ENCODE measurements around the gene CPEB4. TPM values are rescaled to one million over a fixed set of nuclear protein-coding genes. Genes with fewer than 3 reads are reported as not detected.

Gene CPEB4
- total and polyA plus RNA-seq, 12 donors: 34.4 to 381 (median 149) TPM

DNA sequence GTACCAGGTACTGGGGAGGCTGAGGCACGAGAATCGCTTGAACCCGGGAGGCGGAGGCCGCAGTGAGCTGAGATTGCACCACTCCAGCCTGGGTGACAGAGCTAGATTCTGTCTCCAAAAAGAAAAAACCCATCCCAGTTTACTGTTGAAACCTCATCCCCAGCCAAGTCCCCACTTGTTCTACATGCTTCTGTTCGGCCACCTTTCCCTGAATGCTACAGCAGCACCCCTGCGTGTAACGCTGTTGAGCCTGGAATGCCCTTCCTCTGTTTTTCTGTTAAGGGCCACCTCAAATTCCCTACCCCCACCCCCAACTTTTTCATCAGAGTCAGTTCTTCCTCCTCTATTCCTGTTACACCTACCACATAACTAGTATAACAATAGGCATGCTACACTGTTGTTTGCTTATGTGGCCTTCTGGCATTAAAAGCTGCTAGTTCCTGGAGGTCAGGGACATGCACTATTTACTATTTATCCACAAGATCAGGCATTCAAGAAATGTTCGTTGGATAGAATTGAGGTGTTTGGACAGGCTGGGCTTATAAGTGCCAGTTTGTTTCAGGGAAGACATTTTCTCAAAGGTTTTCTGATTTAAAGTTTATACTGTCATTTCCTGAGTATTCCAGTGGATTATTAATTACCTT is 53.7 kb downstream of the CPEB4 start:
- Histone ChIP-seq H3K36me3 (replicated peaks in 1 of 2) (peaks cover 0 to 34% of the 10 kb centered on the region in 2 donors), H3K4me3 (no peak overlapping the region), H3K27me3 (no peaks in the 10 kb centered on the region), H3K4me1 (replicated peaks in 1 of 2) (peaks cover 23 to 71% of the 10 kb centered on the region in 2 donors), H3K9me3 (replicated peaks in 1 of 3) (no peaks in the 10 kb centered on the region), H3K27ac (peak overlapping the region; percentile 17 to 69 (median 36))
- 78 to 85% (median 79%) methylated on average over 9 of the region's 9 CpGs for WGBS, 4 donors
- intact Hi-C loops (cut with DNase I): no loop called here
- DNase-seq: no peak
- TF ChIP-seq POLR2A (IDR thresholded peaks at IDR 0.05): no peak
- TF ChIP-seq, protein P1, sequence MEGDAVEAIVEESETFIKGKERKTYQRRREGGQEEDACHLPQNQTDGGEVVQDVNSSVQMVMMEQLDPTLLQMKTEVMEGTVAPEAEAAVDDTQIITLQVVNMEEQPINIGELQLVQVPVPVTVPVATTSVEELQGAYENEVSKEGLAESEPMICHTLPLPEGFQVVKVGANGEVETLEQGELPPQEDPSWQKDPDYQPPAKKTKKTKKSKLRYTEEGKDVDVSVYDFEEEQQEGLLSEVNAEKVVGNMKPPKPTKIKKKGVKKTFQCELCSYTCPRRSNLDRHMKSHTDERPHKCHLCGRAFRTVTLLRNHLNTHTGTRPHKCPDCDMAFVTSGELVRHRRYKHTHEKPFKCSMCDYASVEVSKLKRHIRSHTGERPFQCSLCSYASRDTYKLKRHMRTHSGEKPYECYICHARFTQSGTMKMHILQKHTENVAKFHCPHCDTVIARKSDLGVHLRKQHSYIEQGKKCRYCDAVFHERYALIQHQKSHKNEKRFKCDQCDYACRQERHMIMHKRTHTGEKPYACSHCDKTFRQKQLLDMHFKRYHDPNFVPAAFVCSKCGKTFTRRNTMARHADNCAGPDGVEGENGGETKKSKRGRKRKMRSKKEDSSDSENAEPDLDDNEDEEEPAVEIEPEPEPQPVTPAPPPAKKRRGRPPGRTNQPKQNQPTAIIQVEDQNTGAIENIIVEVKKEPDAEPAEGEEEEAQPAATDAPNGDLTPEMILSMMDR (IDR thresholded peaks at IDR 0.05): no peak

DNA sequence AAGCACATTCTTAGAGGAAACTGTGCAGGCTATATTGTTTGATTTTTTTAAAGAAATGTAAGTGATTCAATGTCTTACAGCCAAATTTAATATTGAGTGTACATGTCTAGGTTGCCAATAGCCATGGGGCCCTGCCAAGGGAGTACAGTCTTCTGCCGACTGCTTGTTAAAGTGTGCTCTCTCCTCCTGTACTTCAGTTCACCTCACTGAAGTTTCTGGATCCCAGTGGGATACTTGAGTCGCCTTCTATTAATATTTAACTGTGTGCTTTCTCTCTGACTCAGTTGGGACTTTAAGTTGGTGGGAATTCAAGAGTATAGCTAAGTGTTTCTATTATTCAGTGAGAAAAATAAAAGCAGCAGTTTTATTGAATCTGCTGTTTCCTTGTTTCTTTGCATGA is 56.4 kb downstream of the CPEB4 start:
- no peak overlapping the region for H3K4me3 ChIP-seq
- peaks cover 23 to 55% of the 10 kb centered on the region in 2 donors for H3K4me1 ChIP-seq (replicated peaks in 1 of 2)
- TF ChIP-seq, protein P1 (IDR thresholded peaks at IDR 0.05): no peak
- TF ChIP-seq POLR2A (IDR thresholded peaks at IDR 0.05): no peak
- peak overlapping the region in 1 of 5 donors; percentile 15 for H3K27ac ChIP-seq
- whole genome bisulfite sequencing, 4 donors: 59 to 77% (median 67%) methylated on average over 2 of the region's 2 CpGs
- H3K36me3 ChIP-seq (replicated peaks in 1 of 2): peaks cover 0 to 50% of the 10 kb centered on the region in 2 donors
- no peaks in the 10 kb centered on the region for H3K27me3 ChIP-seq
- no peaks in the 10 kb centered on the region for H3K9me3 ChIP-seq (replicated peaks in 1 of 3)
- no peak for DNase-seq
- intact Hi-C loops (cut with DNase I): no loop called here

DNA sequence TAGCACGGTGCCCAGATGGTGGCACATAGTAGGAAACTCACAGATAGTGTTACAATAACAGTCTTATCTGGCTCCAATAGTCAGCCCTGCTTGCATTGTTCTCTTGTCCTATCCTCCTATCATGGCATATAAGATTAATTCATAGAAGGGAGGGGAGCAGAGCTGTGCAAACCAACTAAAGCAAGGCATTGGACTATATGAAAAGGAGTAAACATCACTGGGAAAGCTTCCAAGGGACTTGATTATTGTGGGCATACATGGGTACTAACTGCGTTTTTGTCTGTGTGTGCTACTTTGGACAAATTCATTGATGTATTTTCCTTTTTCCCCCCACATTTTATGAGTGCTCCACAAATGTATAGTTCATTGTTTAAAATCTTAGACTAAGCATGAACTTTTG is 57.0 kb downstream of the CPEB4 start:
- WGBS, 4 donors: 83 to 90% (median 86%) methylated on average over 2 of the region's 2 CpGs
- intact Hi-C loops (cut with DNase I): no loop called here
- no peak for DNase-seq
- no peaks in the 10 kb centered on the region for H3K9me3 ChIP-seq (replicated peaks in 1 of 3)
- TF ChIP-seq, protein P1 (IDR thresholded peaks at IDR 0.05): no peak
- TF ChIP-seq POLR2A (IDR thresholded peaks at IDR 0.05): no peak
- H3K4me3 ChIP-seq: no peak overlapping the region
- H3K4me1 ChIP-seq (replicated peaks in 1 of 2): peaks cover 23 to 49% of the 10 kb centered on the region in 2 donors
- H3K27me3 ChIP-seq: no peaks in the 10 kb centered on the region
- H3K36me3 ChIP-seq (replicated peaks in 1 of 2): peaks cover 0 to 57% of the 10 kb centered on the region in 2 donors
- peak overlapping the region in 1 of 5 donors; percentile 6 for H3K27ac ChIP-seq

DNA sequence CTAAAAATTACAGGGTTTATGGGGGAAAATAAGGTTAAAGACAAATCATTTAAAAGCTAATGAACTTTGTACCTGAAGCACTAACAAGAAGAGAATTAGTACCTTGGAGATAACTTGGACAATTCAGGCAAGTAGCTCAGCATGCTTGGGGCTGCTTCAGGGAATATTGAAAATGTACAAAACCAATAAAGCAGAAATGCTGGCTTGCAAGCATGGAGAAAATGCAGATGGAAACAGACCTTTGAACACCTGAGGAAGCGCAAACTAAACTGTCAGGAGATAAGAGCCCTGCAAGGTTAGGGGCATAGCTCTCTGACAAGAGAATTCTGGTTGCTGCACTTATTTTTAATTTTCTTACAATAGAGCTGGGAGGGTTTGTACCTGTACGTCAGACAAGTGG is 58.2 kb downstream of the CPEB4 start:
- Histone ChIP-seq H3K27me3 (no peaks in the 10 kb centered on the region), H3K27ac (no peak overlapping the region), H3K4me3 (no peak overlapping the region), H3K36me3 (replicated peaks in 1 of 2) (peaks cover 0 to 68% of the 10 kb centered on the region in 2 donors), H3K4me1 (replicated peaks in 1 of 2) (peaks cover 18 to 45% of the 10 kb centered on the region in 2 donors), H3K9me3 (replicated peaks in 1 of 3) (no peaks in the 10 kb centered on the region)
- no peak for DNase-seq
- intact Hi-C loops (cut with DNase I): no loop called here
- TF ChIP-seq, protein P1 (IDR thresholded peaks at IDR 0.05): no peak
- TF ChIP-seq POLR2A (IDR thresholded peaks at IDR 0.05): no peak
- WGBS, 4 donors: 94 to 98% (median 96%) methylated on average over 2 of the region's 2 CpGs

Data from adrenal gland (tissue), 12 donors.